Panc1 (cell line): Measurements from ENCODE around the gene NYAP2.

Experiments
- CTCF ChIP-seq: fragments of 450-650 bp; IDR thresholded peaks from 2 replicates; pipeline ENCODE4 v1.5.1; 2017; ENCODE audit warnings: mild to moderate bottlenecking
- POLR2AphosphoS5 ChIP-seq: IDR thresholded peaks from 2 replicates; pipeline ENCODE4 v1.6.1; 2012; ENCODE audit warnings: mild to moderate bottlenecking, low read depth, low read length, moderate library complexity
- REST ChIP-seq, 2 experiments: IDR thresholded peaks; 2 replicates each; pipeline ENCODE4 v1.6.1; 2011 to 2012; ENCODE audit warnings: low read depth in 2 of 2, control low read depth in 1 of 2, low read length in 1 of 2, mild to moderate bottlenecking in 1 of 2, moderate library complexity in 1 of 2; ENCODE audit not compliant: insufficient read depth in 1 of 2
- SIN3A ChIP-seq: IDR thresholded peaks from 2 replicates; pipeline ENCODE4 v1.6.1; 2012; ENCODE audit warnings: low read depth, mild to moderate bottlenecking, low read length, moderate library complexity, borderline replicate concordance; ENCODE audit not compliant: insufficient read depth
- TCF7L2 ChIP-seq: IDR thresholded peaks from 2 replicates; pipeline ENCODE4 v1.6.1; 2011; ENCODE audit warnings: mild to moderate bottlenecking, low read depth, low read length, inconsistent platforms

- TF ChIP-seq CTCF (no peak), REST (IDR thresholded peaks at IDR 0.05; ENCODE audit: insufficient read depth in 1 of 2, low read depth in 2 of 2, low read length in 1 of 2) (no peak), POLR2AphosphoS5 (no peak), SIN3A (no peak), TCF7L2 (no peak)
Measured at GRCh38 chr2:225366731-225367130, 32.8 kb upstream of the NYAP2 start.
